GM12872 (cell line): ENCODE data around the gene LRRC4C.

Experiments used
- TF ChIP-seq, protein P1 (sequence below): IDR thresholded peaks from 3 replicates; pipeline ENCODE4 v1.5.1; 2011; ENCODE audit warnings: low read depth, mild to moderate bottlenecking, low read length, moderate library complexity; ENCODE audit not compliant: insufficient read depth

LRRC4C gene

DNA sequence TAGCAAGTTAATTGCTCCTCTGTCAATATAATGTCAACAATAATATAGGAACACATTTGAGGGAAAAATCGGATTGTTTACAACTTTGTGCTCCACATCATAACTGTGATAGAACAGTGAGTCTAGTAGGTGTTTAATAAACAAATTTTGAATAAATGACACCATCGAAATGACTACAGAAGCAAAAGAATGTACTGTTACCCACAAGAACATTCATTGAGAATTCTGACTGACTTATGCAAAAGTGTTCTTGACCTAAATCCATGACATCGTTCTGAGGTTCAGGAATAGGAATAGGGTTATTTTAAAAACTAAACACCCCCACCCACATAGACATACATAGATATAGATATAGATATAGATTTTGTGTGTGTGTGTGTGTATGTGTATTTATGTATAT, 8.4 kb downstream of the LRRC4C start:
- TF ChIP-seq, protein P1, sequence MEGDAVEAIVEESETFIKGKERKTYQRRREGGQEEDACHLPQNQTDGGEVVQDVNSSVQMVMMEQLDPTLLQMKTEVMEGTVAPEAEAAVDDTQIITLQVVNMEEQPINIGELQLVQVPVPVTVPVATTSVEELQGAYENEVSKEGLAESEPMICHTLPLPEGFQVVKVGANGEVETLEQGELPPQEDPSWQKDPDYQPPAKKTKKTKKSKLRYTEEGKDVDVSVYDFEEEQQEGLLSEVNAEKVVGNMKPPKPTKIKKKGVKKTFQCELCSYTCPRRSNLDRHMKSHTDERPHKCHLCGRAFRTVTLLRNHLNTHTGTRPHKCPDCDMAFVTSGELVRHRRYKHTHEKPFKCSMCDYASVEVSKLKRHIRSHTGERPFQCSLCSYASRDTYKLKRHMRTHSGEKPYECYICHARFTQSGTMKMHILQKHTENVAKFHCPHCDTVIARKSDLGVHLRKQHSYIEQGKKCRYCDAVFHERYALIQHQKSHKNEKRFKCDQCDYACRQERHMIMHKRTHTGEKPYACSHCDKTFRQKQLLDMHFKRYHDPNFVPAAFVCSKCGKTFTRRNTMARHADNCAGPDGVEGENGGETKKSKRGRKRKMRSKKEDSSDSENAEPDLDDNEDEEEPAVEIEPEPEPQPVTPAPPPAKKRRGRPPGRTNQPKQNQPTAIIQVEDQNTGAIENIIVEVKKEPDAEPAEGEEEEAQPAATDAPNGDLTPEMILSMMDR, result no peak

DNA sequence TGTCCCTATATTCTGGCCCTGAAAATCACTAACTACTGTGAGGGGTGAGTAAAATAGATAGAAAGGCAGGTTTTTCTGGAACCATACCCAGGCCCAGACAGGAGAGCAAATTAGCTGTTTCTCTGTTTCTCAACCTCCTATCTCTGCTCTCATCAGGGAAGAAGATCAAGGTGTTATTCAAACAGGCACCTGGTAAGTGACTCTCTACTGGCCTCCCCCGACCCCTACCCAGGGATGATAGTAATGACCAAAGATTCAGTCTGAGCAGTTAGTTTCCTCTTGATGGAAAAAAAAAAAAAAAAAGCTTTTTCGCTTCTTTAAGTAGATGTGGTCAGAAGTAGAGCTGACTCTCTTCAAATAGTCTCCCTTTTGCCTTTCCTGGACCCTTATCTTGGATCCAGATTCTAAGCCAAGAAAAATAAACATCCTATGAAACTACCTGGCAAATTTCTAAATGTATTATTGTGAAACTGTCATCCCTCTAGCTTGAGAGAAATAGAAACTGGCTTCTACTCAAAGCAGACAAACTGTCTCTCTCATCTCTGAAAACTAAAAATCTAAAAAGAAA, 9.9 kb downstream of the LRRC4C start:
- TF ChIP-seq, protein P1, result no peak

DNA sequence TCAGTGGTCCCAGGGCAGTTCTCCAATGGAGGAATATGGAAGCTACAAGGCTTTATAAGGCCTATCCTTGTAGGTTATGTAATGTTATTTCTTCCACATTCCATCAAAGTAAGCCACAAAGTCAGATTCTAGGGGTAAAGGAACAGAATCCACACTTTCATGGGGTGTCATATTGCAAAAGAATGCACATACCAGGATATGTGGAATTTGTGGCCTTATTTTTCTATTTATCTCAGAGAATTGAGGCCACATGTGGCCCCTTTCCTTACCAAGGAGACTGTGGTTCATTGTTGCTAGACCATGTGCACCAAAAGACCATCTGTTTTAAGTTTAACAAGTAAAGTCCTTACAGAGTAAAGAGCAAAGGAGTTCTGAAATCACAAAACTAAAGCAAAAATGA, 12.9 kb downstream of the LRRC4C start:
- TF ChIP-seq, protein P1, result no peak

DNA sequence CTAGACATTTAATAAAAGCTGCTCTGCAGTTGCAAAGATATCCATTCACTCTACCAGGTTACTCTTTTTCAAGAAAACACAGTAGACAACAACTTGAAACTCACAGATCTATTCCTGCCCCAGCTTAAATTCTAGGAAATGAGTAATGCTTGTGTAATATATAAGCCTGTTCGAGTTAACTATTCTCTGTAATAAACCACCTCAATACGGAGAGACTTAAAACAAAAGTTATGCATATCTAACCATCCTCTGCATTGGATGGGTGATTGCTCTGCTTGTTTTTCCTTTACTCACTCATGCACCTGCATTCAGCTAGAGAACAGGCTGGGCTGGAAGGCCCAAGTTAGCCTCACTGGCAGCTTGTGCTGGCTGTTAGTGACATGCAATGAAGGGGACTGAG, 13.3 kb downstream of the LRRC4C start:
- TF ChIP-seq, protein P1, result no peak

DNA sequence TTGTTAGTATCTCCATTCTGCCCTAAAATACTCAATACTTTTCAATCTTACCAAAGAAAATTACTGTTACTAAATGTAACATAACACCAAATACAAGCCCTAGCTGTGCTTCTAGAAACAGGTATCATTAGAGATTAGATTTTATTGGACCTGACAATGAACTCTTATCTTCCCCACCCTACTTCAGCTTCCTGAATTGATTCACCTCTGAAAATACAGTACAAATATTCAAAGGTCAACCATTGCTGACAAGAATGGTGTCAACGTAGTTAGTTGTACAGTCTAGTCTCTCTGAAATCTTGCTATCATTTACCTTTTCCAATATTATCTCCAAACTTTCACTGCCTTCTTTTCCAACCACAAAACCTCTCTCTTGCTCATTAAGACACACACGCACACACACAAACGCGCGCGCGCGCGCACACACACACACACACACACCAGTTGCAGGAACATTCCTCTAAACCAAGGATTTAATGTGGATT, 22.4 kb downstream of the LRRC4C start:
- TF ChIP-seq, protein P1, result no peak

DNA sequence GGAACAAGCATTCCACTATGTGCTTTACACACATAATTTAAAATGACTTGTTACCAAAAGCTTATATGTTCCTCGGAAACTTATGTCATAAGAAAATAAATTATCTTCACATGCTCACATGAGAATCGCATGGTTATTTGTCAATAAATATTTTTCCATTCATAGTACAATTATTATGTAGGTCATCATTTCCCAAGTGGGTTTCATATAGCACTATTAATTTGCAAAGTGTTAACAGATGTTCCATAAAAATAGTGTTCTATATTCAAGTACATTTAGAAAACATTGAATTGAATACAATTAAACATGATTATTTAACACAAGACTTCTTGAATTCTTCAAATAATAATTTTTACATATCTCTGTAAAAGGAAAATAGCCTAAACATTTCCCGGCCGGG, 23.9 kb downstream of the LRRC4C start:
- TF ChIP-seq, protein P1, result no peak

DNA sequence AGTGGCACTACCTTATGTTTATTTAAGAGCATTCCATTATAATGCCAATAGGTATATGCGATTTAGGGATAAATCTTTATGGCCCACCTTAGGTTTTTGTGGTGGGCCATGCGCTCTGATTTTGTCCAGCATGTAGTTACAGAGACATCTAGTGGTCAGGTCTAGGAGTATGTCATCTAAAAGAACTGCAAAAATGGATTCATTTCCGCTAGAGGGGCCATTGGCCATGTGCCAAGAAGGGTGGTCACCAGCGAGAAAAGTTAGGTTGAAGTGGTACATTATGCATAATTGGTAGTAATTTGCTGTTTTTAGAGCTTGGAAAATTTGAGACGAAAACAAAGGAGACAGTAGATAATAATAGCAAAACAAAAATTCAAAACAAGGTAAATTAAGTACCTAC, 27.7 kb downstream of the LRRC4C start:
- TF ChIP-seq, protein P1, result peak; percentile 37; the same call in 2 of the 3 replicates
